ENCODE results near the gene RASSF1. TPM values are rescaled to one million over a fixed set of nuclear protein-coding genes. Genes with fewer than 3 reads are reported as not detected.

RASSF1 gene
- total and polyA plus RNA-seq, 2 of the 4 experiments (the other 2 are of a cell fraction) = 17.4 to 53.4 TPM

DNA sequence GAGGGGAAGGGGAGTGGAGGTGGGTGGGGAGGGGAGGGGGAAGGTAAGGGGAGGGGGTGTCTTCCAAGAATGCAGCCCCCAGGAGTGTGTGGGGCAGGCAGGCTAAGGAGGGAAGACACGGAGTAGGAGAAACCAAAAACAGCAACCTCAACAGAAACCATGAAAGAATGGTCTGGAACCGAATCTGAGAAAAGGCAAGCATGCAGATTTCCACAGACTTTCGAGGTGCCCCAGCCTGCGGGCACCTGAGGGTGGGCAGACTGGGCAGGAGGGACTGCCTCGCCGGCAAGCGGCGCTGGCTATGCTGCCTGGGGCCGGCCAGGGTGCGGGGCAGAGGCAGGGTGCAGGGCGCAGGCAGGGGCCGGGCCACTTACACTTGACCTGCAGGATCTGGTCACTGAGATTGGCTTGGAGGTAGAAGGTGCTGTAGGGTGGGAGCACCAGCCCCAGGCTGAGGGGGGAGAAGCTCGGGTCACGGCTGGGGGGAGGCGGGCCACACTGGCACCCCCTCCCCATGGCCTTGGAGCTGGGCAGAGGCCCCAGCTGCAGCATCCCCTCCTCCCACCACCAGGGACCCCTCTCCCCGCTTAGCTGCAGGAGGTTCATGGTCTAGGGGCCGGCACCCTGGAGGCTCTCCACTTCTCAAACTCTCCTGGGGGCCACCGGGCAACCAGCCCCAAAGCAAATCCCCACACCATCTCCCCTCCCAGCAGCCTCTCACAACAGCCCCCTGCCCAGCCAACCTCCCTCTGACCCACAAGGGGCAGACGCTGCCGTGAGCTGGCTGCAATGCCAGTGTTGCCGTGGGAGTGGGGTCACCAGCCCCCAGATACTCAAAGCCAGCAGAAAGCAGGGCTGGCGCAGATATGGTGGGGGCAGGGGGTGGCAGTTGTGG lies 34.0 kb upstream of the RASSF1 start:
- WGBS, 2 experiments (ENCODE audit: extremely low coverage in 2 of 2, insufficient read length in 1 of 2) = 56% methylated on average over 4 of the region's 22 CpGs; no CpG with 5 or more reads in 1 of the 2 experiments
- CTCF ChIA-PET = no interaction called here
- no peak overlapping the region for H3K4me3 ChIP-seq (ENCODE audit: insufficient read depth, low read depth, low read length)
- H2AFZ ChIP-seq (replicated peaks; ENCODE audit: low read length, poor library complexity) = no peak overlapping the region
- POLR2A ChIA-PET (ENCODE audit: unreplicated experiment) = no interaction called here
- no peak overlapping the region for H3K9ac ChIP-seq (ENCODE audit: low read depth, low read length)
- H2BK5ac ChIP-seq (ENCODE audit: low read depth, low read length, poor library complexity, severe bottlenecking) = no peak overlapping the region
- H3K27me3 ChIP-seq (ENCODE audit: control insufficient read depth, insufficient read depth, low read length) = peaks cover 42% of the 10 kb centered on the region
- in situ Hi-C loops (cut with MboI; ENCODE audit: low sequenced_read_pairs) = no loop called here
- TF ChIP-seq, protein P1, sequence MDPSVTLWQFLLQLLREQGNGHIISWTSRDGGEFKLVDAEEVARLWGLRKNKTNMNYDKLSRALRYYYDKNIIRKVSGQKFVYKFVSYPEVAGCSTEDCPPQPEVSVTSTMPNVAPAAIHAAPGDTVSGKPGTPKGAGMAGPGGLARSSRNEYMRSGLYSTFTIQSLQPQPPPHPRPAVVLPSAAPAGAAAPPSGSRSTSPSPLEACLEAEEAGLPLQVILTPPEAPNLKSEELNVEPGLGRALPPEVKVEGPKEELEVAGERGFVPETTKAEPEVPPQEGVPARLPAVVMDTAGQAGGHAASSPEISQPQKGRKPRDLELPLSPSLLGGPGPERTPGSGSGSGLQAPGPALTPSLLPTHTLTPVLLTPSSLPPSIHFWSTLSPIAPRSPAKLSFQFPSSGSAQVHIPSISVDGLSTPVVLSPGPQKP (IDR thresholded peaks at IDR 0.05; ENCODE audit: borderline replicate concordance, low read depth, low read length) = no peak
- TF ChIP-seq MAZ (IDR thresholded peaks at IDR 0.05; ENCODE audit: borderline replicate concordance, low read depth, low read length) = no peak
- no peak overlapping the region for H4K5ac ChIP-seq (ENCODE audit: low read depth, low read length)
- H2BK120ac ChIP-seq (ENCODE audit: low read depth, low read length) = no peak overlapping the region
- H3K4ac ChIP-seq (ENCODE audit: low read depth, low read length) = no peak overlapping the region
- H4K20me1 ChIP-seq (ENCODE audit: insufficient read depth, low read length) = no peaks in the 10 kb centered on the region
- BruUV-seq (replicated peaks) = no TSS peak
- no peak overlapping the region for H2AK5ac ChIP-seq (ENCODE audit: low read depth, low read length)
- H3K14ac ChIP-seq (replicated peaks; ENCODE audit: low read depth, low read length) = no peak overlapping the region
- H4K8ac ChIP-seq (ENCODE audit: low read depth in 2 of 2, low read length in 2 of 2) = no peak overlapping the region
- H2BK20ac ChIP-seq (ENCODE audit: low read depth, low read length) = no peak overlapping the region
- ATAC-seq (ENCODE audit: low read depth) (no peak), DNase-seq (no peak)
- intact Hi-C loops (cut with micrococcal nuclease) = no loop called here
- H3K9me1 ChIP-seq (ENCODE audit: insufficient read depth, low read length) = no peaks in the 10 kb centered on the region
- no peak overlapping the region for H3K27ac ChIP-seq (ENCODE audit: insufficient read depth, low read length)
- H3K4me2 ChIP-seq (ENCODE audit: low read depth, low read length) = no peak overlapping the region
- no peak overlapping the region for H3K23ac ChIP-seq (ENCODE audit: low read depth, low read length)
- no peak overlapping the region for H4K91ac ChIP-seq (ENCODE audit: insufficient read depth, low read depth, low read length)
- H3K79me1 ChIP-seq (ENCODE audit: low read depth in 1 of 2, low read length in 2 of 2) = no peaks in the 10 kb centered on the region
- no peak overlapping the region for H3K56ac ChIP-seq (ENCODE audit: extremely low read depth, insufficient read depth, low read length)
- H3K4me1 ChIP-seq (ENCODE audit: control insufficient read depth, insufficient read depth, low read length) = no peaks in the 10 kb centered on the region
- H2AK9ac ChIP-seq (replicated peaks; ENCODE audit: low read depth, low read length, poor library complexity) = no peak overlapping the region
- H3K18ac ChIP-seq (ENCODE audit: low read depth, low read length) = no peak overlapping the region
- dilution Hi-C loops (cut with HindIII; ENCODE audit: low sequenced_read_pairs, unreplicated experiment) = no loop called here
- H3K9me3 ChIP-seq (ENCODE audit: control insufficient read depth, insufficient read depth, low read length) = no peaks in the 10 kb centered on the region
- H2BK15ac ChIP-seq (ENCODE audit: low read depth, low read length) = no peak overlapping the region
- H3K36me3 ChIP-seq (ENCODE audit: control insufficient read depth, insufficient read depth, low read length) = no peaks in the 10 kb centered on the region

Data from IMR-90 (cell line).